ENCODE data around the gene KAZALD1. TPM values are rescaled to one million over a fixed set of nuclear protein-coding genes. Genes with fewer than 3 reads are reported as not detected.

KAZALD1 gene
- total RNA-seq, 1 donor from 2014 or later, result 0.55 TPM

DNA sequence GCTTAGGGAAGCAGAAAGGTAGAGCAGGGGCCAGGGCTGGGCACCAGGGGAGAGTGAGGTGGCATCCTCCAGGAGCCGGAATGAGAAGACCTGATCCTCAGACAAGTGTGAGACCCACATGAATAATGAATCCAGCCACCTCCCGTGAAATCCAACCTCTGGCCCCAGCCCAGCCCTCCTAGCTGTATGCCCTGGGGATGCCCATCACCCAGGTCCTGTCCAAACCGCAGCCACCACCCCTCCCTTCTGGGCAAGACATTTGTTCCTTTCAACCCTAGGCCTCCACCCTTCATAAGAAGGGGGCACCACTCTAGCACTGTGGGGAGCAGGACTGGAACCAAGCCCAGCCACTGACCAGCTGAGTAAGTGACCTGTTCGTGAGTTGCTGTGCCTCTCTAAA, 40.5 kb upstream of the KAZALD1 start:
- intact Hi-C loops (cut with micrococcal nuclease), result no loop called here
- Mint-ChIP-seq H3K4me3 (ENCODE audit: low read depth) (no peak overlapping the region), H3K27me3 (ENCODE audit: low read depth) (peaks cover 27% of the 10 kb centered on the region), H3K9me3 (no peaks in the 10 kb centered on the region), H3K36me3 (ENCODE audit: low read depth) (no peaks in the 10 kb centered on the region), H3K4me1 (ENCODE audit: low read depth) (peaks cover 5% of the 10 kb centered on the region), H3K27ac (no peak overlapping the region)
- no peak for DNase-seq (ENCODE audit: low spot score)

DNA sequence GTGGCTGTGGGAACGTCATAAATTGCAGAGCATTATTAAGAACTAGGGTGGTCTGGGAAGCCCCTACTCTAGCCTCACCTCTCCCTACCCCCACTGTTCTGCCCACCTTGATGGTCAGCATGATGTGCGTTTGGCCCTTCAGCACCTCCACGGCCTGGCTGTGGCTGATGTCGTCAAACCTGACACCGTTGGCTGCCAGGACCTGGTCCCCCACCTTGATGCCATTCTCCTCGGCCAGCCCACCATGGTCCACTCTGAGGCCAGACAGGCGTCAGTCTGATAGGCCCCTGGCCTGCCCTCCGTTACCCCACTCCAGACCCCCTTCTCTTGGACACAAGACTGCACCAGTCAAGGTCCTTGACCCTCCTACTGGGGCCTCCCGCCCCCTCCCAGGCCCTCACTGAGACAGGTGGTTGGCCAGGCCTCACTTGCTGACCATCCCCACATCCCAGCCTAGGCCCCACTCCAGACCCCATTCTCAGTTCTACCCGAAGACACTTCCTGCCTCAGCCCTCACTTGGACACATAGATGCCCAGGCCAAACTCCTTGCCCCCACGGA, 40.0 kb upstream of the KAZALD1 start:
- H3K9me3 Mint-ChIP-seq, result no peaks in the 10 kb centered on the region

GRCh38 chr10:101022967-101023705, 38.7 kb upstream of the KAZALD1 start:
- no peak for DNase-seq (ENCODE audit: low spot score)
- Mint-ChIP-seq H3K9me3 (no peaks in the 10 kb centered on the region), H3K4me1 (ENCODE audit: low read depth) (peaks cover 5% of the 10 kb centered on the region), H3K27me3 (ENCODE audit: low read depth) (peaks cover 20% of the 10 kb centered on the region), H3K36me3 (ENCODE audit: low read depth) (no peaks in the 10 kb centered on the region), H3K27ac (no peak overlapping the region), H3K4me3 (ENCODE audit: low read depth) (no peak overlapping the region)
- intact Hi-C loops (cut with micrococcal nuclease), result no loop called here

More for the DNA sequence above, 40.0 kb upstream of the KAZALD1 start:
- peaks cover 5% of the 10 kb centered on the region for H3K4me1 Mint-ChIP-seq (ENCODE audit: low read depth)
- H3K27ac Mint-ChIP-seq, result no peak overlapping the region
- H3K27me3 Mint-ChIP-seq (ENCODE audit: low read depth), result peaks cover 22% of the 10 kb centered on the region
- intact Hi-C loops (cut with micrococcal nuclease), result no loop called here
- DNase-seq (ENCODE audit: low spot score), result no peak
- no peaks in the 10 kb centered on the region for H3K36me3 Mint-ChIP-seq (ENCODE audit: low read depth)
- H3K4me3 Mint-ChIP-seq (ENCODE audit: low read depth), result no peak overlapping the region

DNA sequence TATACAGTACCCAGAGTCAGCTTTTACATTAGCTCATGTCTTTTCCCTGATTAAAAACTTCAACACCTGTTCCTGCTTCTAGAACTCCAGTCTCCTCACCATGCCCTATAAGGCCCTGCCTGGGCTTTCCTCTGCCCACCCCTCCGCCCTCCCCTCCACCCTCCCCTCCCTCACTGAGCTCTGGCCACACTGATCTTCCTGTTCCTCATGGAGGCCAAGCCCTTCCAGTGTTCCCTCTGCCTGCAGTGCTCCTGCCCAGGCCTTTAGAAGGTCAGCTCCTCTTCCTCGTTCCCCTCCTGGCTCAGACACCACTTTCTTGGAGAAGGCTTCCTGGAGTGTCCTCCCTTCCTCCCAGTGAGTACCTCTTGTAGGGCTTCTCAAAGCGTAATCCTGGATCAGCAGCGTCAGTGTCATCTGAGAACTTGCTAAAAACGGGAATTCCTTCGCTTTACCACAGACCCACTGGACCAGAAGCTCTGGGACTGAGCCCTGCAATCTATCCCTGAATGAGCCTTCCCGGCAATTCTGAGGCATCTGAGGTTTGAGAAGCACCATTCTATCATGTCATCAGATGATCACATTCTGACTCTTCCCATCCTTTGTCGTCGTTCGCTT, 34.6 kb upstream of the KAZALD1 start:
- Mint-ChIP-seq H3K9me3 (no peaks in the 10 kb centered on the region), H3K27ac (no peak overlapping the region), H3K4me3 (ENCODE audit: low read depth) (no peak overlapping the region), H3K36me3 (ENCODE audit: low read depth) (no peaks in the 10 kb centered on the region), H3K27me3 (ENCODE audit: low read depth) (peaks cover 21% of the 10 kb centered on the region), H3K4me1 (ENCODE audit: low read depth) (no peaks in the 10 kb centered on the region)
- intact Hi-C loops (cut with micrococcal nuclease), result no loop called here
- DNase-seq (ENCODE audit: low spot score), result no peak

GRCh38 chr10:101028446-101029337, 33.1 kb upstream of the KAZALD1 start:
- peaks cover 12% of the 10 kb centered on the region for H3K4me1 Mint-ChIP-seq (ENCODE audit: low read depth)
- intact Hi-C loops (cut with micrococcal nuclease), result no loop called here
- no peak overlapping the region for H3K4me3 Mint-ChIP-seq (ENCODE audit: low read depth)

GRCh38 chr10:101029520-101030295, 32.1 kb upstream of the KAZALD1 start:
- H3K4me3 Mint-ChIP-seq (ENCODE audit: low read depth), result no peak overlapping the region
- H3K36me3 Mint-ChIP-seq (ENCODE audit: low read depth), result peaks cover 5% of the 10 kb centered on the region
- no peaks in the 10 kb centered on the region for H3K9me3 Mint-ChIP-seq
- peaks cover 21% of the 10 kb centered on the region for H3K27me3 Mint-ChIP-seq (ENCODE audit: low read depth)
- no peak for DNase-seq (ENCODE audit: low spot score)
- H3K4me1 Mint-ChIP-seq (ENCODE audit: low read depth), result peaks cover 15% of the 10 kb centered on the region
- intact Hi-C loops (cut with micrococcal nuclease), result loop anchor here (5.0 kb wide), 1 partner anchor 323 kb away; the partner anchor contains the start of gene BTRC
- no peak overlapping the region for H3K27ac Mint-ChIP-seq

More at GRCh38 chr10:101028446-101029337, 33.1 kb upstream of the KAZALD1 start:
- no peaks in the 10 kb centered on the region for H3K9me3 Mint-ChIP-seq
- no peak for DNase-seq (ENCODE audit: low spot score)
- H3K36me3 Mint-ChIP-seq (ENCODE audit: low read depth), result peaks cover 5% of the 10 kb centered on the region
- peaks cover 21% of the 10 kb centered on the region for H3K27me3 Mint-ChIP-seq (ENCODE audit: low read depth)
- no peak overlapping the region for H3K27ac Mint-ChIP-seq

- H3K4me3 Mint-ChIP-seq (ENCODE audit: low read depth), result peak overlapping the region; percentile 85
- peaks cover 15% of the 10 kb centered on the region for H3K4me1 Mint-ChIP-seq (ENCODE audit: low read depth)
- intact Hi-C loops (cut with micrococcal nuclease), result loop anchor here (1.0 to 5.0 kb wide), 2 partner anchors 30 to 322 kb away; partner anchors contain the start of gene BTRC
- H3K36me3 Mint-ChIP-seq (ENCODE audit: low read depth), result peaks cover 8% of the 10 kb centered on the region
- H3K9me3 Mint-ChIP-seq, result no peaks in the 10 kb centered on the region
- peaks cover 21% of the 10 kb centered on the region for H3K27me3 Mint-ChIP-seq (ENCODE audit: low read depth)
- no peak overlapping the region for H3K27ac Mint-ChIP-seq
- DNase-seq (ENCODE audit: low spot score), result no peak
Observed at GRCh38 chr10:101030496-101031127, 31.2 kb upstream of the KAZALD1 start.

- Mint-ChIP-seq H3K27me3 (ENCODE audit: low read depth) (peaks cover 21% of the 10 kb centered on the region), H3K27ac (peak within 1 kb of the TSS; percentile 94), H3K4me1 (ENCODE audit: low read depth) (peaks cover 15% of the 10 kb centered on the region), H3K4me3 (ENCODE audit: low read depth) (peak within 1 kb of the TSS; percentile 85), H3K9me3 (no peaks in the 10 kb centered on the region), H3K36me3 (ENCODE audit: low read depth) (peaks cover 15% of the 10 kb centered on the region)
- peak; percentile 94 for DNase-seq (ENCODE audit: low spot score)
- intact Hi-C loops (cut with micrococcal nuclease), result loop anchor here (1.0 to 5.0 kb wide), 2 partner anchors 29 to 321 kb away; partner anchors contain the start of gene BTRC
Observed at GRCh38 chr10:101031128-101031795, 30.5 kb upstream of the KAZALD1 start, which contains the start of the genes PDZD7 and SFXN3. PDZD7 (minus strand) TSS chr10:101031129; CDS start chr10:101030219, 910 bp downstream. SFXN3 (plus strand) TSS chr10:101031234; CDS start chr10:101034695, 3,461 bp downstream.

GRCh38 chr10:101031796-101032636, 29.8 kb upstream of the KAZALD1 start:
- intact Hi-C loops (cut with micrococcal nuclease), result loop anchor here (1.0 to 5.0 kb wide), 5 partner anchors 10 to 320 kb away; partner anchors contain the start of genes BTRC and LZTS2
- DNase-seq (ENCODE audit: low spot score), result peak; percentile 67
- peaks cover 15% of the 10 kb centered on the region for H3K4me1 Mint-ChIP-seq (ENCODE audit: low read depth)
- peak overlapping the region; percentile 85 for H3K4me3 Mint-ChIP-seq (ENCODE audit: low read depth)
- H3K9me3 Mint-ChIP-seq, result no peaks in the 10 kb centered on the region
- H3K27ac Mint-ChIP-seq, result peak overlapping the region; percentile 94
- H3K36me3 Mint-ChIP-seq (ENCODE audit: low read depth), result peaks cover 21% of the 10 kb centered on the region
- H3K27me3 Mint-ChIP-seq (ENCODE audit: low read depth), result peaks cover 19% of the 10 kb centered on the region

DNA sequence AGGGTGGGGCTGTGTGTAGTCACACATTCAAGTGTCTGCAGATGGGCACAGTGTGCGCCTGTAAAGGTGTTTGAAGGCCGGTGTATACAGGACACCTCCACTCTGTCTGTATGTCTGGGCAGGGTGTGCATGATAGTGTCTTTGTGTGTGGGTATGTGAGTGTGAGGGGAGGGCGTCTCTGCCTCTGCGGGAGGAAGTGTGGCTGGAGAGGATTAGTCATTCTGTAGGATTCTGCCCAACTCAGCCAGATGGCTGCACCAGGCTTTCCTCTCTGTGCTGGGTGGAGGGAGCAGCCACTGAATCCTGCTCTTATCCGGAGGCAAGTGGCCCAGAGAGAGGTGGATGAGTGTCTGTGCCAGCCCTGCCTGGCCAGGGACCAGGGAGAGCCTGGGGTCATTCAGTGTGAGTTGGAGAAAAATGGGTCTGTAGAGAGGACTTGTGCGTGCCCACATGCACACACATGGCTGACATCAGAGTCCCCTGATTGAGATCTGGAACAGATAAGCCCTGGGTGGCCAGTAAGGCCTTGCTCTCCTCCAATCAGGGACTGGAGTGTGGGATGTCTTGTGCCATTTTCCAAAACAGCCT, 29.1 kb upstream of the KAZALD1 start:
- Mint-ChIP-seq H3K4me3 (ENCODE audit: low read depth) (peak overlapping the region; percentile 85), H3K4me1 (ENCODE audit: low read depth) (peaks cover 15% of the 10 kb centered on the region), H3K27me3 (ENCODE audit: low read depth) (peaks cover 16% of the 10 kb centered on the region), H3K27ac (peak overlapping the region; percentile 93), H3K9me3 (no peaks in the 10 kb centered on the region), H3K36me3 (ENCODE audit: low read depth) (peaks cover 28% of the 10 kb centered on the region)
- intact Hi-C loops (cut with micrococcal nuclease), result loop anchor here (1.0 to 5.0 kb wide), 4 partner anchors 10 to 320 kb away; partner anchors contain the start of genes BTRC and LZTS2
- peak; percentile 47 for DNase-seq (ENCODE audit: low spot score)
